T1000 (cell line): Measurements from ENCODE around the gene ILF2.

Experiments used
- DNase-seq: peaks from one replicate; lab custom pipeline; 2025; ENCODE audit warnings: mixed read lengths; lab: John Stamatoyannopoulos, UW

Gene ILF2

GRCh38 chr1:153627715-153628626 is 42.8 kb downstream of the ILF2 start, which contains the start of gene S100A1:
Gene S100A1, plus strand, starts transcription at chr1:153628434. Its CDS starts 2,088 bp downstream, at chr1:153630522.
- DNase-seq: no peak

GRCh38 chr1:153626904-153627714 is 43.7 kb downstream of the ILF2 start, which contains the start of gene S100A13:
Gene S100A13, minus strand, starts transcription at chr1:153627505. Its CDS starts 1,033 bp downstream, at chr1:153626472.
- DNase-seq: peak; percentile 79

DNA sequence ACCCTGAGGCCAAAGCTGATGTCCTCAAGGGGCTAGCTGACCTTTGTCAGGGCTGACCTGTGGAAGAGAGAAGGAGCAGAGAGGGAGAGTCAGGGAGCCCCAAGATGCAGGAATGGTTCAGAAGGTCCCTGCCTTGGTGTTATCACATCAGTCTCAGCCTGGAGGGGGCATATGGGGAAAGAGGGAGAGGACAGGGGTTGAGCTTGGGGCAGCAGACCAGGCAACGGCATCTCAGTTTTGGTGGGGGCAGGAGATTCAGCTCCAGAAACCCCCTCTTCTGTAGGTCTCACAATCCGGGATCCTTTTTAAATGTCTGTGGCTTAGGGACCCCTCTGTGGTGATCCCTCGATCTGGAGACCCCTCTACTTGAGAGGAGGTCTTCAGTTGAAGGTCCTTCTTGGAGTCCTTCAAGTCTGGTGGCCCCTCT is 44.3 kb downstream of the ILF2 start:
- DNase-seq: no peak

- DNase-seq: no peak
These were observed 45.7 kb downstream of the ILF2 start for GRCh38 chr1:153624965-153625611.

GRCh38 chr1:153623101-153623500 is 47.7 kb downstream of the ILF2 start:
- no peak for DNase-seq

- DNase-seq: no peak
These were observed 51.6 kb downstream of the ILF2 start for GRCh38 chr1:153619171-153619570.

DNA sequence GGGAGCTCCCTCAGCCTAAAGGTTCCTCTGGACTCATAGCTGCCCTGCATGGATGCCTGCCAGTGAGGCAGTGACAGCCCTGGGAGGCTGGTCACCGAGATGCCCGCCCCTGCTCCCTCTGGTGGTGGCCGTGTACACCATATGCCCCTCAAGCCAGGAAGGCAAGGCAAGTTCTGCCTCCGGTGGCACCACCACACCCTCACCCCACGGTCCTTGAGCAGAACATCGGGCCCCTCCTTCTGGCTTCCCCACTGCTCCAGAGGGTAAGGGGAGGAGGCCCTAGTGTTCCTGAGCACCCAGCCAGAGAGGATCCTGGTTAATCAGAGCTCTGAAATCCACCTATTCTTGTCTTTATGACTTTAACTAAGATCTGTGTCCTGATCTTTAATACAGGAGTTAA is 53.1 kb downstream of the ILF2 start:
- peak; percentile 31 for DNase-seq

DNA sequence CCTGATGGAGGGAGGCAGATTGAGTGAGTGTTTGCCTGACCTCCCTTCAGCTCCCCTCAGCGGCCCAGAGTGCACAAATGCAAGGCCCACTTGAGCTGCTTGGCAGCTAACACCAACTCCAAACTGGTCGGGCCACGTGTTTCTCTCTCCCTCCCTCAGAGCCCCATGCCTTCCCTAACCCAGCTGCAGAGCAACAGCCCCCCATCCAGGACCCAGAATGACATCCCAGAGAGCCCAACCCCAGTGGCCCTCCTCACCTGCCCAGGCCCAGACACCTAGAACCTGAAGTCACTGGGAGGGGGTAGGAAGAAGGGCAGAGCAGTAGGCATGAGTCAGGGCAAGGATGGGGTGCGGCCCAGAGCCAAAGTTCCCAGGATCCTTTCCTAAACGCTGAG is 53.9 kb downstream of the ILF2 start:
- no peak for DNase-seq

DNA sequence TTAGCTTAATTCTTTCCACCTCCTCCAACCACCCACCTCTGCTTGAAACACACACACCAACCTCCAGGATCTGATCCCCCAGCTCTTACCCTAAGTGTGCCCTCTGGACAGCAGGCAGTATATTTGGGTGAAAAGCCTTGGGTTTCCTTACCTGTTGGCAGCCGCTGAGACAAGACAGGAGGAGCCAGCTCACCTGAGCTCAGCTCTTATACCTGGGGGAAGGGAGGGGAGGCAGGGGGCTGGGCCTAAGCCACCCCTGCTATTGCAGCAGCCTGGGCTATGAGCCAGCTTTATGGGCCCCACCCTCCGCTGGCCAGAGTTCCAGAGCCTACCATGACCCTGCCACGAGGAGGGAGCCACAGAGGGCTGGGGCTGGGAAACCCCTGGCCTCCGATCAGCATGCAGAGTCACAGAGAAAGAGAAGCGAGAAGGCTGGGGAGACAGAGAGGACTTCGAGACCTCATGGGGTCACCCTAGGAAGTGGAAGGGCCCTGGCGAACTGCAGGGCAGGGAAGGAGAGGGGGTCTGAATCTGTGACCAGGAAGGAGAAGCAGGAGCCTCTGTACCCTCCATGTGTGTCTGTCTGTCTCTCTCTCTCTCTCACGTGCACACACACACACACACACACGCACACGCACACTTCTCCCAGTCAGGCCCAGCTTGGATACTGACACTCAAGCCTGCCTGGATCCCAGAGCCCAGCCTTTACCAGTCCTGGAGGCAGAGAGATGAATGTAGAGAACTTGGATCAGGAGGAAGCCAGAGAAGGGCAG is 54.5 kb downstream of the ILF2 start, which contains the start of gene S100A14:
Gene S100A14 (minus strand): TSS at position 182 of the 773 bp plus-strand sequence. CDS start 467 bp downstream, outside the sequence.
- DNase-seq: no peak

GRCh38 chr1:153615406-153615805 is 55.4 kb downstream of the ILF2 start:
- no peak for DNase-seq

- DNase-seq: no peak
These were observed 55.9 kb downstream of the ILF2 start for GRCh38 chr1:153614906-153615305.

- no peak for DNase-seq
These were observed 56.4 kb downstream of the ILF2 start for GRCh38 chr1:153614189-153614900.

DNA sequence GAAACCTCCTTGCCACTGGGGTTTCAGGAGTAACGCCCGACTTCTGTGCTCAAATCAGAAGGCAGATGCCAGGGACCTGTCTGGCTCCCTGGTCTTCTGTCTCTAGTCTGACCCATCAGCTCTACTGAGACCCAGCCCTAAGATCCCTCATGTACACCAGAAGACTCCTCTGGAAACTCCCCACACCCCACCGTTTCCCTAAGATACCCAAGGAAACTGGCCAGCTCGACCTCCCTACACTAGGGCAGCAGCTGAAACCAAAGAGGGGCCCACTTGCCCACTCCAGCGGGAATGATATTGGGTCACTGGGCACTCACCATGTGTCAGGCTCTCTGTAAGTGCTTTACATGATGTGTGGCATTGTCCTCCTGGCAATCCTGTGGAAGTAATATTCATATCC is 57.4 kb downstream of the ILF2 start:
- no peak for DNase-seq

- no peak for DNase-seq
These were observed 58.0 kb downstream of the ILF2 start, which contains the start of gene S100A16 for GRCh38 chr1:153612755-153613331. Gene S100A16, minus strand, starts transcription at chr1:153613137. Its CDS starts 4,986 bp downstream, at chr1:153608151.

DNA sequence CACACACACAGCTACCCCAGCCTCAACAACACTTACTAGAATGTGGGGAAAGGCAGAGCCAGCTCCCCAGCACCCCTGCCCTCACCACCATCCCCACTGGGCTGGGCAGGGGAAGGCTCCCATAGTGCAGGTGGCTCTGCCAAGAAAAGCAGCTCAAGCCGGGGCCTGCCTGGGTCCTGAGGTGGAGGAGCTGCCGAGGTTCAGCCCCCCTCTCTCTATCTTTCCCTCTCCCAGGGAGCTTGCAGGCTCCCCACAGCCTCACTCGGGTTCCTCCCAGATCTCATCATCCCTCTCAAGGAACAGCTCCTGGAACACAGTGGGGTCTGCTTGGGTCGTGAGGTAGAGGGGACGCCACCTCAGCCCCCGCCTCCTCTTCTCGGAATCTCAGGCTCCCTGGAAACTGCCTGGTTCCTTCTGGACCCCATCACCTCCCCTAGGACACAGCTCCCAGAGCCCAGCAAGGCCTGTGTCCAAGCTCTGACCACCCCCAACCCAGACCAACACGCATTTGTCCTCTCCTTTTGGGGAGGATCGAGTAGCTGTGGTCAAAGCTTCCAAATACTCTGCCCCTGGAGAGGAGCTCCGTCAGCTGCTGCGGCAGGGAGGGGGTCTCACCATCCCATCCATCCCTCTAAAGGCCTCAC is 58.6 kb downstream of the ILF2 start:
- DNase-seq: no peak
